HepG2 (cell line): ENCODE data around the gene AURKA. TPM values are rescaled to one million over a fixed set of nuclear protein-coding genes. Genes with fewer than 3 reads are reported as not detected.
A peak's percentile ranks its signal among the peaks of the same experiment; 100 is the strongest.

ENCODE experiments used
- BHLHE40 ChIP-seq: IDR thresholded peaks from 2 replicates; pipeline ENCODE4 v1.6.1; 2011; ENCODE audit warnings: low read length, improper control_type of control experiment
- ETV6 ChIP-seq: sonication (generic); formaldehyde crosslinking; conservative IDR thresholded peaks from 2 replicates; pipeline ENCODE4 v1.4.0; 2020; ENCODE audit warnings: missing genetic modification reagents
- HDAC1 ChIP-seq: sonication (generic); formaldehyde crosslinking; IDR thresholded peaks from 2 replicates; pipeline ENCODE4 v1.5.1; 2020; ENCODE audit warnings: mild to moderate bottlenecking, missing genetic modification reagents
- HNF1B ChIP-seq: sonication (generic); formaldehyde crosslinking; IDR thresholded peaks from 2 replicates; pipeline ENCODE4 v1.5.1; 2020; ENCODE audit warnings: mild to moderate bottlenecking, moderate library complexity, missing genetic modification reagents
- KLF6 ChIP-seq: IDR thresholded peaks from 2 replicates; pipeline ENCODE4 v1.8.0; 2016; ENCODE audit warnings: missing biosample characterization, missing genetic modification reagents
- MAZ ChIP-seq, 2 experiments: sonication (generic) in 1 of 2; formaldehyde crosslinking in 1 of 2; IDR thresholded peaks; 2 replicates each; pipeline versions ENCODE4 v1.5.0 to v1.6.1; 2012 to 2020; ENCODE audit warnings: low read depth in 2 of 2, mild to moderate bottlenecking in 2 of 2, borderline replicate concordance in 1 of 2, improper control_type of control experiment in 1 of 2, low read length in 1 of 2, missing genetic modification reagents in 1 of 2, moderate library complexity in 1 of 2
- MED13 ChIP-seq: sonication (generic); formaldehyde crosslinking; IDR thresholded peaks from 2 replicates; pipeline ENCODE4 v1.5.0; 2020; ENCODE audit warnings: missing genetic modification reagents
- MXD4 ChIP-seq: IDR thresholded peaks from 2 replicates; pipeline ENCODE4 v1.6.1; 2016; ENCODE audit warnings: mild to moderate bottlenecking, missing biosample characterization, missing genetic modification reagents
- MYC ChIP-seq: sonication (generic); formaldehyde crosslinking; IDR thresholded peaks from 2 replicates; pipeline ENCODE4 v1.9.0; 2021; ENCODE audit warnings: missing genetic modification reagents, borderline replicate concordance
- PAX8 ChIP-seq: sonication (generic); formaldehyde crosslinking; IDR thresholded peaks from 2 replicates; pipeline ENCODE4 v1.8.0; 2022; ENCODE audit warnings: mild to moderate bottlenecking, missing genetic modification reagents, borderline replicate concordance
- STAT5B ChIP-seq: sonication (generic); formaldehyde crosslinking; IDR thresholded peaks from 2 replicates; pipeline ENCODE4 v1.4.0; 2020; ENCODE audit warnings: missing genetic modification reagents
- YEATS4 ChIP-seq: sonication (generic); formaldehyde crosslinking; IDR thresholded peaks from 2 replicates; pipeline ENCODE4 v1.4.0; 2020; ENCODE audit warnings: missing genetic modification reagents, borderline replicate concordance
- ZEB1 ChIP-seq: IDR thresholded peaks from 2 replicates; pipeline ENCODE4 v1.6.1; 2012; ENCODE audit warnings: mild to moderate bottlenecking, low read depth, inconsistent platforms; ENCODE audit not compliant: insufficient replicate concordance
- ZNF326 ChIP-seq: sonication (generic); formaldehyde crosslinking; IDR thresholded peaks from 2 replicates; pipeline ENCODE4 v1.4.0; 2020; ENCODE audit warnings: missing genetic modification reagents, borderline replicate concordance
- ZNF343 ChIP-seq: sonication (generic); formaldehyde crosslinking; IDR thresholded peaks from 2 replicates; pipeline ENCODE4 v1.4.0; 2020; ENCODE audit warnings: mild to moderate bottlenecking, missing genetic modification reagents
- ZNF414 ChIP-seq: sonication (generic); formaldehyde crosslinking; IDR thresholded peaks from 2 replicates; pipeline ENCODE4 v1.5.0; 2020; ENCODE audit warnings: missing genetic modification reagents
- ZNF547 ChIP-seq: sonication (generic); formaldehyde crosslinking; IDR thresholded peaks from 2 replicates; pipeline ENCODE4 v1.5.1; 2020; ENCODE audit warnings: mild to moderate bottlenecking, missing genetic modification reagents
- ZNF687 ChIP-seq: sonication (generic); formaldehyde crosslinking; IDR thresholded peaks from 2 replicates; pipeline ENCODE4 v1.5.1; 2020; ENCODE audit warnings: mild to moderate bottlenecking, missing genetic modification reagents, moderate library complexity
- ZNF737 ChIP-seq: sonication (generic); formaldehyde crosslinking; IDR thresholded peaks from 2 replicates; pipeline ENCODE4 v1.5.0; 2020; ENCODE audit warnings: missing genetic modification reagents, mild to moderate bottlenecking, borderline replicate concordance
- polyA plus RNA-seq, 8 experiments: library from polyadenylated mRNA; depleted of rRNA in 3 of 8; stranded (reverse) in 7 of 8; unstranded in 1 of 8; fragments of >200 nt; fragmentation: Illumina TruSeq in 4 of 8; extraction: Trizol in 4 of 8; gene quantifications; 2 replicates each; pipeline versions ENCODE4 v1.2.1 to v1.2.3, GENCODE V29; 2011 to 2016; ENCODE audit warnings: low read depth in 4 of 8, missing spikeins in 1 of 8, mixed read lengths in 1 of 8; ENCODE audit not compliant: insufficient read depth in 1 of 8
- total RNA-seq, 5 experiments: library from RNA; depleted of rRNA; stranded (reverse); fragments of >200 nt; fragmentation: Illumina TruSeq; extraction: Trizol; gene quantifications; 2 replicates each; pipeline ENCODE4 v1.2.3, GENCODE V29; 2016; ENCODE audit warnings: low read depth in 1 of 5

The AURKA gene
- total and polyA plus RNA-seq, 2 of the 13 experiments (the other 11 are each of a cell fraction or from before 2014, with no cell fraction given) = 96.4 to 224 TPM

DNA sequence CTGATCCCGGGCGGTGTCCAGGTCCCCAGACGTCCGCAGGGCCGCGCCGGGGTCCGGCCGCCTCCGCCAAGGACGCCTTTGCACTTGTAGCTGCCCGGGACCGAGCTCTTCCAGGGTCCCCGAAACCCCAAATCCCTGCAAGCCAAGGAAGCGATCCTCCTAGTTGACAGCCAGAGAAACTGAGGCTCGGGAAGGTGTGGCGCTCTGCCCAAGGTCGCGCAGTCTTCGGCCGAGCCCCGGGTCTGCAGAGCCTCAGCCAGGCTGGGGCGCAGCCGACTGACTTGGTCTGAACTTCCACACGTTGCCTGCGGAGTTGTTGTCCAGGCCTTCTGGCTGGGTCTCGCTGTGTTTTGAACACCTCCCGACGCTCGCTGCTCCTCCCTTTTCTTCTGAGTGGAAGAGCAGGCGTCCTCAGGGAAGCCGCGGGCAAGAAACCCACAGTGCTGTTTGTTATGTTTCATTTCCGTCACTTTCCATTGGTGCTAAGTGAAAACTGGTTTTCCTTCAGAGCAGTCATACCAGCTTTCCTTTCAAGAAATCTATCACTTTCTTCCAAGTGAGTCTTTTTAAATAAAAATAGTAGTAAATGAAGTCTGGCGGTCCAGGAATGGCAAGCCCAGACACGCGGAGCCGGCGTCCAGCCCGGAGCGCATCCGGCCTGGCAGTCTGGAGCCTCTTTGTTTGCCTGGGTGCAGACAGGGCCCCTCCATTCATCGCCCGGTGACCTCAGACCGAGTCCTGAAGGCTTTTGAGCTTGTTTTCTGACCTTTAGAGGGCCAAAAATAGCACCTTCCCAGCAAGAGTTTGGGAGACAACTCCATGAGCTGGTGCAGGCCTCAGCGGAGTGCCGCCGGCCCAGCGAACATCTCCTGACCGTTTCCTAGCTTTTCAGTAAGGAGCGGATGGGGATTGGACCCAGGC lies 32.5 kb downstream of the AURKA start (continued):
- peak; percentile 88 for TF ChIP-seq ZNF687
- 0 out of 2 replicates have a peak, but pooled peaks have one; percentile 57 for TF ChIP-seq HNF1B
- TF ChIP-seq MYC (CRISPR knock-in tag) = peak; percentile 67
- 0 out of 2 replicates have a peak, but pooled peaks have one; percentile 61 for TF ChIP-seq MXD4 (CRISPR knock-in tag)
- peak; percentile 32; the same call in 1 of the 2 replicates for TF ChIP-seq PAX8 (CRISPR knock-in tag)
- 0 out of 2 replicates have a peak, but pooled peaks have one; percentile 16 for TF ChIP-seq MAZ (IDR thresholded peaks at IDR 0.05; ENCODE audit: borderline replicate concordance, low read depth, low read length)
- peak; percentile 26; the same call in 1 of the 2 replicates for TF ChIP-seq MAZ (CRISPR knock-in tag; IDR thresholded peaks at IDR 0.05; ENCODE audit: low read depth)
- TF ChIP-seq KLF6 = peak; percentile 53; the same call in 1 of the 2 replicates
- peak; percentile 81; the same call in 1 of the 2 replicates for TF ChIP-seq ZNF343 (CRISPR knock-in tag)
- TF ChIP-seq BHLHE40 = no peak
- peak; percentile 35; the same call in 1 of the 2 replicates for TF ChIP-seq HDAC1
- TF ChIP-seq ETV6 (CRISPR knock-in tag) = peak; percentile 34; the same call in 1 of the 2 replicates
- TF ChIP-seq ZEB1 = no peak
- TF ChIP-seq STAT5B (CRISPR knock-in tag) = no peak
- peak; percentile 83 for TF ChIP-seq YEATS4 (CRISPR knock-in tag)
- TF ChIP-seq ZNF737 (CRISPR knock-in tag) = peak; percentile 36; the same call in 1 of the 2 replicates
- 0 out of 2 replicates have a peak, but pooled peaks have one; percentile 21 for TF ChIP-seq ZNF414 (CRISPR knock-in tag)
- TF ChIP-seq ZNF326 (CRISPR knock-in tag) = no peak
- peak; percentile 74 for TF ChIP-seq ZNF547 (CRISPR knock-in tag)
- peak; percentile 35; the same call in 1 of the 2 replicates for TF ChIP-seq MED13 (CRISPR knock-in tag)
